Osteocyte (in vitro differentiated cells): ENCODE data around the gene GPR152. TPM values are rescaled to one million over a fixed set of nuclear protein-coding genes. Genes with fewer than 3 reads are reported as not detected.

Source experiments
- DNase-seq: peaks from one replicate; pipeline ENCODE4 v3.0.0; 2021; ENCODE audit warnings: mixed read lengths; ENCODE audit not compliant: unreplicated experiment; ENCODE audit errors: extremely low spot score
- H3K27ac Mint-ChIP-seq: one replicate; pipeline ENCODE4 v1.8.0; 2021; ENCODE audit warnings: mild to moderate bottlenecking, mixed read lengths; ENCODE audit not compliant: unreplicated experiment
- H3K27me3 Mint-ChIP-seq: one replicate; pipeline ENCODE4 v1.8.0; 2021; ENCODE audit warnings: mixed read lengths; ENCODE audit not compliant: unreplicated experiment
- H3K36me3 Mint-ChIP-seq: one replicate; pipeline ENCODE4 v1.8.0; 2021; ENCODE audit warnings: mixed read lengths; ENCODE audit not compliant: unreplicated experiment
- H3K4me1 Mint-ChIP-seq: one replicate; pipeline ENCODE4 v1.8.0; 2021; ENCODE audit warnings: mixed read lengths; ENCODE audit not compliant: unreplicated experiment
- H3K4me3 Mint-ChIP-seq: one replicate; pipeline ENCODE4 v1.8.0; 2021; ENCODE audit warnings: mild to moderate bottlenecking, moderate library complexity, mixed read lengths; ENCODE audit not compliant: unreplicated experiment
- H3K9me3 Mint-ChIP-seq: one replicate; pipeline ENCODE4 v1.8.0; 2021; ENCODE audit warnings: mixed read lengths; ENCODE audit not compliant: unreplicated experiment
- microRNA-seq: library from miRNA; unstranded; fragments of <30 nt; microRNA quantifications from one replicate; pipeline ENCODE4 v1.1.0, GENCODE V29; 2020; ENCODE audit not compliant: unreplicated experiment
- total RNA-seq: library from RNA; stranded (reverse); gene quantifications from 2 replicates; pipeline ENCODE4 v1.2.1, GENCODE V29; 2021
- TF ChIP-seq, protein P1 (sequence below): fragments of 200-600 bp; sonication (generic); IDR thresholded peaks from 2 replicates; pipeline ENCODE4 v1.5.0; 2021; ENCODE audit warnings: antibody characterized with exemption, mild to moderate bottlenecking, moderate library complexity

Gene GPR152
- total RNA-seq, 1 donor from 2014 or later = not detected

DNA sequence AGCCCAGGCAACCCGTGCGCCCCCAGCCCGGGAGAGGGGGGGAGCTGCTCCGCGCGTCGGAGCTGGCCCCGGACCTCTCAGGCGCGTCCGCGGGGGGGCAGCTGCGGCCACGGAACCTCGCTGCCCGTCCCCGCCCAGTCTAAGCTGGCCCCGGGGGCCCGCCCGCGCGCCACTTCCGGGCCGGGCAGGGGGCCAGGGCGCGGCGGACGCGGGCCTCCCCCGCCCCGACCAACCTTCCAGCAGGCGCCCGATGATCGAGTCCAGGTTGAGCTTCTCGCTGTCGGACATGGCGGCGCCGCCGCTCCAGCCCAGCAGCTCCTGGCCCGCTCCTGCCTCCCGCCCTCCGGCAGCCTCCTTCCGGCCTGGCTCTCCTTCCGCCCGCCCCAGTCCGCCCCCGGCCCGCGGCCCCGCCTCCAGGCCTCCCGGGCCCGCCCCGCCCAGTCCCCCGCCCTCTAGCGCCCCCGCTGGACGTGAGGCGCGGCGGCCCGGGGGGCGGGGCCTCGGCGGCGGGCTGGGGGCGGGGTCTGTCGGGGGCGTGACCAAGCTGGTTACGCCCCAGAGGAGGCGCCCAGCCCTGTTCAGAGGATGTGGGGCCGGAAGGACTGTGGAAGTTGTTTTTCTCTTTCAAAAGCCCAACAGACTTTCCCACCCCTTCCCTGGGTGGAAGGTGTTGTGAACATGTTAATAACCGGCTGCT is 50.9 kb downstream of the GPR152 start, which contains the start of gene PPP1CA:
TSS of gene PPP1CA (minus strand) at position 364 of the 697 bp plus-strand sequence. CDS start at position 288, 76 bp downstream.
- DNase-seq = peak; percentile 98

More for the DNA sequence above, 50.9 kb downstream of the GPR152 start, which contains the start of gene PPP1CA:
- Mint-ChIP-seq H3K27me3 (no peaks in the 10 kb centered on the region), H3K4me3 (peak within 1 kb of the TSS; percentile 78), H3K9me3 (no peaks in the 10 kb centered on the region), H3K36me3 (peaks cover 14% of the 10 kb centered on the region), H3K4me1 (peaks cover 21% of the 10 kb centered on the region), H3K27ac (peak within 1 kb of the TSS; percentile 84)
- TF ChIP-seq, protein P1, sequence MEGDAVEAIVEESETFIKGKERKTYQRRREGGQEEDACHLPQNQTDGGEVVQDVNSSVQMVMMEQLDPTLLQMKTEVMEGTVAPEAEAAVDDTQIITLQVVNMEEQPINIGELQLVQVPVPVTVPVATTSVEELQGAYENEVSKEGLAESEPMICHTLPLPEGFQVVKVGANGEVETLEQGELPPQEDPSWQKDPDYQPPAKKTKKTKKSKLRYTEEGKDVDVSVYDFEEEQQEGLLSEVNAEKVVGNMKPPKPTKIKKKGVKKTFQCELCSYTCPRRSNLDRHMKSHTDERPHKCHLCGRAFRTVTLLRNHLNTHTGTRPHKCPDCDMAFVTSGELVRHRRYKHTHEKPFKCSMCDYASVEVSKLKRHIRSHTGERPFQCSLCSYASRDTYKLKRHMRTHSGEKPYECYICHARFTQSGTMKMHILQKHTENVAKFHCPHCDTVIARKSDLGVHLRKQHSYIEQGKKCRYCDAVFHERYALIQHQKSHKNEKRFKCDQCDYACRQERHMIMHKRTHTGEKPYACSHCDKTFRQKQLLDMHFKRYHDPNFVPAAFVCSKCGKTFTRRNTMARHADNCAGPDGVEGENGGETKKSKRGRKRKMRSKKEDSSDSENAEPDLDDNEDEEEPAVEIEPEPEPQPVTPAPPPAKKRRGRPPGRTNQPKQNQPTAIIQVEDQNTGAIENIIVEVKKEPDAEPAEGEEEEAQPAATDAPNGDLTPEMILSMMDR = peak; percentile 65

Small RNA genes lying within 50 kb of the gene (microRNA-seq; reads per million reads assigned to microRNA genes)
- gene MIR6752 = not detected

Other genes starting within 250 kb of the GPR152 start
- gene GRK2, start 186.3 kb downstream of the GPR152 start, total RNA-seq = 41.5 and 45.0 TPM in 2 replicates
- gene ANKRD13D, start 163.4 kb downstream of the GPR152 start, total RNA-seq = 54.3 and 56.2 TPM in 2 replicates
- 28.5 and 28.6 TPM in 2 replicates for gene SSH3, start 149.2 kb downstream of the GPR152 start, total RNA-seq
- 53.2 and 64.0 TPM in 2 replicates for gene POLD4, start 99.2 kb downstream of the GPR152 start, total RNA-seq
- gene CLCF1, start 79.1 kb downstream of the GPR152 start, total RNA-seq = 7.2 and 7.8 TPM in 2 replicates
- gene RAD9A, start 60.7 kb downstream of the GPR152 start, total RNA-seq = 18.5 TPM in 2 replicates
- gene PPP1CA, start 50.9 kb downstream of the GPR152 start, total RNA-seq = 132 and 140 TPM in 2 replicates
- gene TBC1D10C, start 48.6 kb downstream of the GPR152 start, total RNA-seq = not detected in 2 replicates
- gene CARNS1, start 37.1 kb downstream of the GPR152 start, total RNA-seq = 0.24 and 0.27 TPM in 2 replicates
- gene RPS6KB2, start 24.2 kb downstream of the GPR152 start, total RNA-seq = 42.7 and 49.5 TPM in 2 replicates
- gene PTPRCAP, start 15.0 kb downstream of the GPR152 start, total RNA-seq = 0.89 and 1.2 TPM in 2 replicates
- 114 and 116 TPM in 2 replicates for gene CORO1B, start 9.3 kb downstream of the GPR152 start, total RNA-seq
- 0.35 TPM in 1 of 2 replicates, not detected in the other for gene CABP4, start 2.6 kb upstream of the GPR152 start, total RNA-seq
- gene TMEM134, start 16.5 kb upstream of the GPR152 start, total RNA-seq = 51.4 and 54.5 TPM in 2 replicates
- 76.5 and 79.9 TPM in 2 replicates for gene AIP, start 30.3 kb upstream of the GPR152 start, total RNA-seq
- 46.7 and 46.9 TPM in 2 replicates for gene PITPNM1, start 52.6 kb upstream of the GPR152 start, total RNA-seq
- gene CDK2AP2, start 55.4 kb upstream of the GPR152 start, total RNA-seq = 32.2 and 37.4 TPM in 2 replicates
- not detected in 2 replicates for gene CABP2, start 70.7 kb upstream of the GPR152 start, total RNA-seq
- 509 and 544 TPM in 2 replicates for gene GSTP1, start 131.1 kb upstream of the GPR152 start, total RNA-seq
- 180 and 185 TPM in 2 replicates for gene NDUFV1, start 154.2 kb upstream of the GPR152 start, total RNA-seq
- gene NUDT8, start 177.2 kb upstream of the GPR152 start, total RNA-seq = 5.9 and 8.0 TPM in 2 replicates
- not detected in 2 replicates for gene TBX10, start 187.0 kb upstream of the GPR152 start, total RNA-seq
- gene ACY3, start 198.0 kb upstream of the GPR152 start, total RNA-seq = not detected in 2 replicates
- not detected in 2 replicates for gene ALDH3B2, start 221.9 kb upstream of the GPR152 start, total RNA-seq